HEK293 (cell line): ENCODE results near the gene MRPL20.

Experiments used
- CTCF ChIA-PET: fragments of 350-600 bp; formaldehyde crosslinking; extraction: SDS; loops from one replicate; lab custom pipeline; 2021; ENCODE audit warnings: antibody characterized with exemption; lab: Yijun Ruan, JAX
- POLR2A ChIA-PET: fragments of 300-600 bp; formaldehyde crosslinking; extraction: SDS; loops from one replicate; lab custom pipeline; 2020; ENCODE audit warnings: antibody characterized with exemption, inconsistent platforms; lab: Yijun Ruan, JAX
- H3K27ac ChIP-seq: fragments of 200-500 bp; sonication (Bioruptor generic); 2 replicates; pipeline ENCODE4 v1.5.1; 2014; ENCODE audit warnings: low read depth, low read length, control low read depth, inconsistent platforms; ENCODE audit errors: extremely low read depth
- H3K36me3 ChIP-seq, 2 experiments: fragments of 200-500 bp in 1 of 2; sonication (Bioruptor generic) in 1 of 2; 1 replicate in 1 of 2; 2 replicates in 1 of 2; pipeline ENCODE4 v1.5.1; 2014 to 2017; ENCODE audit warnings: inconsistent platforms in 2 of 2, low read length in 2 of 2; ENCODE audit not compliant: control insufficient read depth in 2 of 2, insufficient read depth in 1 of 2
- H3K4me1 ChIP-seq: fragments of 200-500 bp; sonication (Bioruptor generic); 2 replicates; pipeline ENCODE4 v1.5.1; 2014; ENCODE audit warnings: mild to moderate bottlenecking, low read length, inconsistent platforms; ENCODE audit not compliant: control insufficient read depth, insufficient read depth
- H3K4me3 ChIP-seq: 2 replicates; pipeline ENCODE4 v1.5.1; 2011; ENCODE audit warnings: low read depth, mild to moderate bottlenecking, control low read depth, low read length, moderate library complexity
- H3K9me3 ChIP-seq: fragments of 200-500 bp; sonication (Bioruptor generic); 2 replicates; pipeline ENCODE4 v1.5.1; 2014; ENCODE audit warnings: low read depth, low read length, inconsistent platforms; ENCODE audit not compliant: control insufficient read depth, insufficient read depth
- EGR2 ChIP-seq: fragments of 450-650 bp; formaldehyde crosslinking; IDR thresholded peaks from 2 replicates; pipeline ENCODE4 v1.5.1; 2016; ENCODE audit warnings: low read depth, missing biosample characterization, missing genetic modification characterization
- GLIS2 ChIP-seq: fragments of 450-650 bp; formaldehyde crosslinking; IDR thresholded peaks from 2 replicates; pipeline ENCODE4 v1.5.1; 2016; ENCODE audit warnings: missing biosample characterization, missing genetic modification characterization
- HOXD13 ChIP-seq: sonication (generic); formaldehyde crosslinking; IDR thresholded peaks from 2 replicates; pipeline ENCODE4 v1.8.0; 2022; ENCODE audit warnings: missing genetic modification reagents, borderline replicate concordance
- KLF17 ChIP-seq: fragments of 450-650 bp; formaldehyde crosslinking; IDR thresholded peaks from 2 replicates; pipeline ENCODE4 v1.5.1; 2016; ENCODE audit warnings: missing biosample characterization, missing genetic modification characterization
- KLF8 ChIP-seq: fragments of 450-650 bp; formaldehyde crosslinking; IDR thresholded peaks from 2 replicates; pipeline ENCODE4 v1.5.1; 2016; ENCODE audit warnings: missing biosample characterization, missing genetic modification characterization
- PRDM1 ChIP-seq: fragments of 450-650 bp; formaldehyde crosslinking; IDR thresholded peaks from 2 replicates; pipeline ENCODE4; 2016; ENCODE audit warnings: missing biosample characterization, missing genetic modification characterization
- SCRT1 ChIP-seq: fragments of 450-650 bp; formaldehyde crosslinking; IDR thresholded peaks from 2 replicates; pipeline ENCODE4 v1.5.1; 2016; ENCODE audit warnings: missing biosample characterization, missing genetic modification characterization, borderline replicate concordance
- SP2 ChIP-seq: fragments of 450-650 bp; formaldehyde crosslinking; IDR thresholded peaks from 2 replicates; pipeline ENCODE4 v1.5.1; 2016; ENCODE audit warnings: missing biosample characterization, missing genetic modification characterization
- SP7 ChIP-seq: fragments of 450-650 bp; formaldehyde crosslinking; IDR thresholded peaks from 2 replicates; pipeline ENCODE4 v1.5.1; 2016; ENCODE audit warnings: missing biosample characterization, missing genetic modification characterization
- YY1 ChIP-seq: fragments of 450-650 bp; formaldehyde crosslinking; IDR thresholded peaks from 2 replicates; pipeline ENCODE4 v1.5.1; 2018; ENCODE audit warnings: missing biosample characterization, missing genetic modification characterization
- ZBTB11 ChIP-seq: fragments of 450-650 bp; formaldehyde crosslinking; conservative IDR thresholded peaks from 2 replicates; pipeline ENCODE4 v1.5.1; 2016; ENCODE audit warnings: low read depth, missing biosample characterization, missing genetic modification characterization
- ZBTB20 ChIP-seq: fragments of 450-650 bp; formaldehyde crosslinking; IDR thresholded peaks from 2 replicates; pipeline ENCODE4 v1.5.1; 2016; ENCODE audit warnings: missing biosample characterization, missing genetic modification characterization
- ZBTB48 ChIP-seq: fragments of 450-650 bp; formaldehyde crosslinking; IDR thresholded peaks from 2 replicates; pipeline ENCODE4 v1.5.1; 2016; ENCODE audit warnings: missing biosample characterization, missing genetic modification characterization
- ZEB2 ChIP-seq: fragments of 450-650 bp; formaldehyde crosslinking; IDR thresholded peaks from 2 replicates; pipeline ENCODE4 v1.5.1; 2016; ENCODE audit warnings: missing biosample characterization, missing genetic modification characterization
- ZNF146 ChIP-seq: fragments of 450-650 bp; formaldehyde crosslinking; IDR thresholded peaks from 2 replicates; pipeline ENCODE4 v1.5.1; 2016; ENCODE audit warnings: missing biosample characterization, missing genetic modification characterization
- ZNF174 ChIP-seq: fragments of 450-650 bp; formaldehyde crosslinking; IDR thresholded peaks from 2 replicates; pipeline ENCODE4 v1.5.0; 2017; ENCODE audit warnings: missing biosample characterization, mild to moderate bottlenecking, missing genetic modification characterization
- ZNF391 ChIP-seq: fragments of 450-650 bp; formaldehyde crosslinking; IDR thresholded peaks from 2 replicates; pipeline ENCODE4 v1.5.1; 2016; ENCODE audit warnings: low read depth, missing biosample characterization, missing genetic modification characterization, borderline replicate concordance
- ZNF473 ChIP-seq: fragments of 450-650 bp; formaldehyde crosslinking; IDR thresholded peaks from 2 replicates; pipeline ENCODE4 v1.5.1; 2017; ENCODE audit warnings: missing biosample characterization, missing genetic modification characterization
- ZNF48 ChIP-seq: fragments of 450-650 bp; formaldehyde crosslinking; IDR thresholded peaks from 2 replicates; pipeline ENCODE4 v1.5.1; 2016; ENCODE audit warnings: missing biosample characterization, missing genetic modification characterization
- ZNF501 ChIP-seq: fragments of 450-650 bp; formaldehyde crosslinking; IDR thresholded peaks from 2 replicates; pipeline ENCODE4 v1.5.1; 2016; ENCODE audit warnings: missing biosample characterization, missing genetic modification characterization
- ZNF580 ChIP-seq: fragments of 450-650 bp; formaldehyde crosslinking; IDR thresholded peaks from 2 replicates; pipeline ENCODE4 v1.5.1; 2016; ENCODE audit warnings: missing biosample characterization, missing genetic modification characterization
- ZNF610 ChIP-seq: fragments of 450-650 bp; formaldehyde crosslinking; IDR thresholded peaks from 2 replicates; pipeline ENCODE4 v1.5.1; 2016; ENCODE audit warnings: missing biosample characterization, missing genetic modification characterization, borderline replicate concordance
- ZNF629 ChIP-seq: fragments of 450-650 bp; formaldehyde crosslinking; IDR thresholded peaks from 2 replicates; pipeline ENCODE4 v1.5.1; 2017; ENCODE audit warnings: missing biosample characterization, missing genetic modification characterization
- ZNF660 ChIP-seq: fragments of 450-650 bp; IDR thresholded peaks from 2 replicates; pipeline ENCODE4 v1.5.1; 2018; ENCODE audit warnings: missing biosample characterization, mild to moderate bottlenecking, missing genetic modification characterization
- ZSCAN30 ChIP-seq: fragments of 450-650 bp; IDR thresholded peaks from 2 replicates; pipeline ENCODE4 v1.5.1; 2018; ENCODE audit warnings: missing biosample characterization, mild to moderate bottlenecking, missing genetic modification characterization, moderate library complexity
- TF ChIP-seq, protein P1 (sequence below): fragments of 450-650 bp; formaldehyde crosslinking; IDR thresholded peaks from 2 replicates; pipeline ENCODE4 v1.5.1; 2016; ENCODE audit warnings: missing biosample characterization, missing genetic modification characterization

MRPL20 gene

DNA sequence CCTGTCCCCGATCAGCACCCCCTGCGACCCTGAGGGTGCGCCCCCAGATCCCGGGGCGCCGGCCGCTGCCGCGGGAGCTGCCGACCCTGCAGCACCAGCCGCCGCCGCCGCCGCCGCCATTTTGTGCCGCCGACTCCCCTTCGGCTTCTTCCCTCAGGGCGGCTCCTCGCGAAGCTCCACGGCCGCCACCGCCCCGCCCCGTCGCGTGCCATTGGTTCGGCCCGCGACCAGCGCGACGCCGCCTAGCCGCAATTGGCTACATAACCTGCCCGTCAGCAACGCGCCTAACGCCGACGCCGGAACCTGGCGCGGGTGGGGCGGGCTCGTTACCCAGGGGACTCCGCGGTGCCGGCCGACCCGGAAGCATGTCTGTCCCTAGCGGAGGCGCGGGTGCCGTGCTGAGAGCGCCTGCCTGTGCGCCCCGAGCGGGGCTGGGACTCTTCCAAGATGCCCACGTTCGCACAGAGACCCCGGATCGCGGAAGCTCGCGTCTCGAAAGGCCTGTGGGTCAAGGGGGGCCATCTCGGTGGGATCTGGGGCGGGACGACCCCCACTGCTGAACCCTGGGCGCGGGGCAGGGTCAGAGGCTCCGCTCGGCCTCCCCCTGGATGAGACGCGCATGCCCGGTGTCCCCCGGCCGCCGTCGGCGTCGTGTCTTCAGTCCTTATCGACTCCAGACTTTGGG lies 7.8 kb downstream of the MRPL20 start, which contains the start of gene CCNL2 (continued):
- TF ChIP-seq ZBTB20 (tag by site-specific recombination) (peak; percentile 81), ZNF629 (peak; percentile 49; the same call in 1 of the 2 replicates), ZNF48 (tag by site-specific recombination) (no peak), ZBTB48 (peak; percentile 86; the same call in 1 of the 2 replicates), PRDM1 (tag by site-specific recombination) (no peak), SP7 (tag by site-specific recombination) (peak; percentile 66; the same call in 1 of the 2 replicates), GLIS2 (tag by site-specific recombination) (peak; percentile 92; the same call in 1 of the 2 replicates), ZNF610 (no peak), ZEB2 (tag by site-specific recombination) (peak; percentile 89; the same call in 1 of the 2 replicates), ZNF473 (no peak), ZNF501 (tag by site-specific recombination) (peak; percentile 63), SCRT1 (tag by site-specific recombination) (no peak), ZSCAN30 (tag by site-specific recombination) (peak; percentile 50; the same call in 1 of the 2 replicates), ZNF146 (tag by site-specific recombination) (no peak), ZBTB11 (peak; percentile 86), KLF8 (tag by site-specific recombination) (peak; percentile 96), YY1 (tag by site-specific recombination) (peak; percentile 90), ZNF174 (no peak), SP2 (tag by site-specific recombination) (peak; percentile 99), ZNF660 (tag by site-specific recombination) (0 out of 2 replicates have a peak, but pooled peaks have one; percentile 62), EGR2 (peak; percentile 62)
- TF ChIP-seq, protein P1, sequence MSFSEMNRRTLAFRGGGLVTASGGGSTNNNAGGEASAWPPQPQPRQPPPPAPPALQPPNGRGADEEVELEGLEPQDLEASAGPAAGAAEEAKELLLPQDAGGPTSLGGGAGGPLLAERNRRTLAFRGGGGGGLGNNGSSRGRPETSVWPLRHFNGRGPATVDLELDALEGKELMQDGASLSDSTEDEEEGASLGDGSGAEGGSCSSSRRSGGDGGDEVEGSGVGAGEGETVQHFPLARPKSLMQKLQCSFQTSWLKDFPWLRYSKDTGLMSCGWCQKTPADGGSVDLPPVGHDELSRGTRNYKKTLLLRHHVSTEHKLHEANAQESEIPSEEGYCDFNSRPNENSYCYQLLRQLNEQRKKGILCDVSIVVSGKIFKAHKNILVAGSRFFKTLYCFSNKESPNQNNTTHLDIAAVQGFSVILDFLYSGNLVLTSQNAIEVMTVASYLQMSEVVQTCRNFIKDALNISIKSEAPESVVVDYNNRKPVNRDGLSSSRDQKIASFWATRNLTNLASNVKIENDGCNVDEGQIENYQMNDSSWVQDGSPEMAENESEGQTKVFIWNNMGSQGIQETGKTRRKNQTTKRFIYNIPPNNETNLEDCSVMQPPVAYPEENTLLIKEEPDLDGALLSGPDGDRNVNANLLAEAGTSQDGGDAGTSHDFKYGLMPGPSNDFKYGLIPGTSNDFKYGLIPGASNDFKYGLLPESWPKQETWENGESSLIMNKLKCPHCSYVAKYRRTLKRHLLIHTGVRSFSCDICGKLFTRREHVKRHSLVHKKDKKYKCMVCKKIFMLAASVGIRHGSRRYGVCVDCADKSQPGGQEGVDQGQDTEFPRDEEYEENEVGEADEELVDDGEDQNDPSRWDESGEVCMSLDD (tag by site-specific recombination), result peak; percentile 81

DNA sequence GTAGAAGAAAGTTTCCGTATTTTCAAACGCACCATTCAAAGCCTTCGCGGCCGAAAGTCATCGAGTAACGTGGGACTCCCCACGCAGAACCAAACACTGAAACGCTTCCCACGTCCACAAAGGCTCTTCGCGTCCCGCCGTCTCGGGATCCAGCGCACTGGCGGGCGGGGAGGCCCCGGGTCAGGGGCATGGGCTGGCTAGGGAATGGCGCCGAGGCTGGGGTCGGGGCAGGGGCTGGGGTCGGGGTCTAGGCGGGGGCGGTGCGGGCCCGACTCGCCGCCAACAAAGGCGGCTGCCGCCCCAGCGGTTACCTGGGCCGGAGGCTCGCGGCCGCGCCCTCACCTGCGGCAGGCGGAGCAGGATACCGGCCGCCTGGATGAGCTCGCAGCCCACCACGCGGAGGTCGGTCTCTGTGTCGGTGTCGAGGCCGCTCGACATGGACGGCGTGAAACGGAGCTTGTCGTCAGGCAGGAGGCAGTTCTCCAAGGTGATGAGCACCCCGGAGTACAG lies 8.4 kb downstream of the MRPL20 start:
- ChIA-PET POLR2A (interaction anchor here (0.6 to 2.9 kb wide), 19 partner anchors 9 to 282 kb away, joined by 3 to 36 read pairs (median 3); partner anchors contain the start of genes AURKAIP1 and MRPL20), CTCF (interaction anchor here (0.5 to 1.3 kb wide), 7 partner anchors 9 to 382 kb away, joined by 3 to 6 read pairs (median 4); no protein-coding TSS in a partner anchor)
- Histone ChIP-seq H3K4me3 (peak overlapping the region; percentile 95), H3K4me1 (no peaks in the 10 kb centered on the region), H3K36me3 (peaks cover 27 to 85% of the 10 kb centered on the region in 2 experiments), H3K9me3 (no peaks in the 10 kb centered on the region), H3K27ac (peak overlapping the region; percentile 89)
- TF ChIP-seq SP7 (tag by site-specific recombination) (no peak), ZBTB48 (no peak), ZNF660 (tag by site-specific recombination) (no peak), ZNF580 (tag by site-specific recombination) (no peak), ZNF391 (0 out of 2 replicates have a peak, but pooled peaks have one; percentile 22), KLF17 (tag by site-specific recombination) (0 out of 2 replicates have a peak, but pooled peaks have one; percentile 26), HOXD13 (no peak)
